Omental fat pad (tissue), 4 donors: ENCODE measurements around the gene SMURF2. TPM values are rescaled to one million over a fixed set of nuclear protein-coding genes. Genes with fewer than 3 reads are reported as not detected.
A peak's percentile ranks its signal among the peaks of the same experiment; 100 is the strongest.
"Not testable (repeated sequence)": the region's sequence is repeated elsewhere in the genome, so short reads cannot be mapped to it uniquely, and the experiment has no call there.

ENCODE experiments used
- ATAC-seq: fragments of 150-250 bp; one replicate; pipeline ENCODE4 v1.9.1; 2016; ENCODE audit warnings: mild to moderate bottlenecking, moderate library complexity; ENCODE audit not compliant: low FRiP score
- DNase-seq: peaks from one replicate; pipeline ENCODE4 v3.0.0-alpha.2; 2019; ENCODE audit warnings: low spot score
- CTCF ChIP-seq, 3 donors: fragments of 450-650 bp; IDR thresholded peaks; one replicate each; pipeline ENCODE4 v1.5.1; 2016 to 2017; ENCODE audit warnings: antibody characterized with exemption in 3 of 3, mild to moderate bottlenecking in 3 of 3, moderate library complexity in 2 of 3
- total RNA-seq, 4 donors: library from RNA; depleted of rRNA; stranded (reverse); fragments of >200 nt; gene quantifications; one replicate each; pipeline ENCODE4 v1.1.0, GENCODE V29; 2016

SMURF2 gene
- total RNA-seq, 4 donors from 2014 or later: 26.8 to 38.1 (median 29.5) TPM

DNA sequence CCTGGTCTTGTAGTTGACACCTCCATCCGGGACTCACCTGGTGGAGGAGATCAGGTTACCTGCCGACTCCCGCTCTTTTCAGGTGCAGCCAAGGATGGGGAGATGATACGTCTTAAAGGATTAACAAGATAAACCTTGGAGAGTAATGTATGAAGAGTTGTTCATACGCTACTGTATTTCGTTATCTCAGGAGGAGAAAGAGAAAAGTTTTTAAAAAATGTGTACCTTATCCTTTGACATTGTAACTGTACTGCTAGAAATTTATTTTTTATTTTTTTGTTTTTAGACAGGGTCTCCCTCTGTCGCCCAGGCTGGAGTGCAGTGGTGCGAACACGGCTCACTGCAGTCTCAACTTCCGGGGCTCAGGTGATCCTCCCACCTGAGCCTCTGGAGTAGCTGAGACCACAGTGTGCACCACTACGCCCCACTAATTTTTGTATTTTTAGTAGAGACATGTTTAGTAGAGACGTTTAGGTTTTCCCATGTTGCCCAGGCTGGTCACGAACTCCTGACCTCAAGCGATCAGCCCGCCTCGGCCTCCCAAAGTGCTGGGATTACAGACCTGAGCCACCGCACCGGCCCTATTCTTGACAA, 764 bp upstream of the SMURF2 start:
- no peak for ATAC-seq
- DNase-seq: no peak
- no peak for TF ChIP-seq CTCF (IDR thresholded peaks at IDR 0.05)

- no peak for TF ChIP-seq CTCF (IDR thresholded peaks at IDR 0.05)
- no peak for ATAC-seq
- DNase-seq: no peak
Observed at GRCh38 chr17:64661726-64661975, 456 bp downstream of the SMURF2 start.

- peak; percentile 24 for ATAC-seq
Observed at GRCh38 chr17:64660978-64661725, 955 bp downstream of the SMURF2 start.

GRCh38 chr17:64660195-64660977, 1.7 kb downstream of the SMURF2 start:
- DNase-seq, ATAC-seq: not testable (repeated sequence)

More at GRCh38 chr17:64660978-64661725, 955 bp downstream of the SMURF2 start:
- DNase-seq: not testable (repeated sequence)

- no peak for ATAC-seq
- DNase-seq: no peak
- TF ChIP-seq CTCF (IDR thresholded peaks at IDR 0.05): no peak
Observed at GRCh38 chr17:64658931-64659330, 3.2 kb downstream of the SMURF2 start.

DNA sequence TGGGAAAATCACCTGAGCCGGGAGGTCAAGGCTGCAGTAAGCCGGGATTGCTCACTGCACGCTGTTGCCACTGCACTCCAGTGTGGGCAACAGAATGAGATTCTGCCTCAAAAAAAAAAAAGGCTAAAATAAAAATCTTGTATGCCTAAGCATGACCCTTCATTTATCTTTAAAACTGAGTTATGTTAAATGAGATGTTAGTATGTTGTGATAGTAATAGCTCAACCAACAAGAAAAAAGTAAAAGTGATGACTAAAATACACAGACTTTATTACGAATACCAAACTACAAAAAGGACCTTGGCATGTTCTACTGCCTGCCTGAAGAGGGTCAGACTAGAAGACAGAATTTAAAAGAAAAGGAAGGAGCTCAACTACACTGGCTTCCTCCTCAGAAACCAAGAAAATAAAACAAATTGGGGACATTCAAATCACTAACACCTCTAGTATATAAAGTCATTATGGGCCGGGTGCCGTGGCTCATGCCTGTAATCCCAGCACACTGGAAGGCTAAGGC, 4.4 kb downstream of the SMURF2 start:
- no peak for ATAC-seq
- DNase-seq: no peak
- TF ChIP-seq CTCF (IDR thresholded peaks at IDR 0.05): no peak

- no peak for ATAC-seq
Observed at GRCh38 chr17:64655704-64656103, 6.4 kb downstream of the SMURF2 start.

More at GRCh38 chr17:64655704-64656103, 6.4 kb downstream of the SMURF2 start:
- no peak for DNase-seq
- no peak for TF ChIP-seq CTCF (IDR thresholded peaks at IDR 0.05)
